Testis (tissue), 2 donors: Measurements from ENCODE around the gene CLEC11A.

ENCODE experiments used
- CTCF ChIP-seq, 3 experiments: fragments of 450-650 bp in 2 of 3; fragments of 200-600 bp in 1 of 3; sonication (generic) in 1 of 3; IDR thresholded peaks; one replicate each; pipeline ENCODE4 v1.5.1; 2016 to 2019; ENCODE audit warnings: antibody characterized with exemption in 3 of 3, mild to moderate bottlenecking in 2 of 3, moderate library complexity in 1 of 3
- POLR2A ChIP-seq: fragments of 450-650 bp; IDR thresholded peaks from one replicate; pipeline ENCODE4 v1.6.1; 2017; ENCODE audit warnings: antibody characterized with exemption, mild to moderate bottlenecking, moderate library complexity

GRCh38 chr19:50697414-50698124 lies 25.6 kb upstream of the CLEC11A start:
- no peak for TF ChIP-seq CTCF (IDR thresholded peaks at IDR 0.05)
- TF ChIP-seq POLR2A: no peak
